A673 (cell line): ENCODE data around the gene TJP2. TPM values are rescaled to one million over a fixed set of nuclear protein-coding genes. Genes with fewer than 3 reads are reported as not detected.

Experiments used
- BruUV-seq: library from RNA; stranded (reverse); fragments of 400-500 nt; replicated peaks from 2 replicates; lab custom pipeline; 2021; lab: Mats Ljungman, UMichigan
- CTCF ChIA-PET: fragments of 300-600 bp; sonication (Branson Sonifier 250); formaldehyde crosslinking; loops from one replicate; lab custom pipeline; 2022; ENCODE audit warnings: antibody characterized with exemption; lab: Charles Lee
- POLR2A ChIA-PET: fragments of 300-600 bp; sonication (Branson Sonifier 250); formaldehyde crosslinking; loops from one replicate; lab custom pipeline; 2022; ENCODE audit warnings: antibody characterized with exemption; ENCODE audit not compliant: low non-redundant PET; lab: Charles Lee
- DNase-seq: peaks from one replicate; pipeline ENCODE4 v3.0.0-alpha.2; 2015; ENCODE audit warnings: low spot score
- H3K27ac ChIP-seq: fragments of 200-600 bp; sonication (generic); 2 replicates; pipeline ENCODE4 v1.5.1; 2016; ENCODE audit warnings: mixed run types, low read depth, mild to moderate bottlenecking, mixed read lengths, antibody characterized with exemption, low read length; ENCODE audit not compliant: poor library complexity, severe bottlenecking
- H3K27me3 ChIP-seq: fragments of 200-600 bp; sonication (generic); replicated peaks from 2 replicates; pipeline ENCODE4 v1.6.1; 2017; ENCODE audit warnings: mixed run types, low read depth, mild to moderate bottlenecking, mixed read lengths, antibody characterized with exemption, low read length; ENCODE audit not compliant: insufficient read depth, poor library complexity
- H3K36me3 ChIP-seq: fragments of 200-600 bp; sonication (generic); 2 replicates; pipeline ENCODE4 v1.6.1; 2016; ENCODE audit warnings: mixed run types, mild to moderate bottlenecking, mixed read lengths, antibody characterized with exemption, low read length; ENCODE audit not compliant: insufficient read depth, poor library complexity, severe bottlenecking
- H3K4me1 ChIP-seq: fragments of 200-600 bp; sonication (generic); 2 replicates; pipeline ENCODE4 v1.6.1; 2017; ENCODE audit warnings: mixed run types, mild to moderate bottlenecking, mixed read lengths, antibody characterized with exemption, low read length; ENCODE audit not compliant: insufficient read depth, poor library complexity, severe bottlenecking
- H3K4me3 ChIP-seq: fragments of 200-600 bp; sonication (generic); 2 replicates; pipeline ENCODE4 v1.5.1; 2016; ENCODE audit warnings: low read depth, mixed run types, mild to moderate bottlenecking, mixed read lengths, low read length; ENCODE audit not compliant: poor library complexity, severe bottlenecking
- H3K9me3 ChIP-seq: fragments of 200-600 bp; sonication (generic); 2 replicates; pipeline ENCODE4 v1.6.1; 2016; ENCODE audit warnings: mixed run types, low read depth, mild to moderate bottlenecking, mixed read lengths, antibody characterized with exemption, low read length; ENCODE audit not compliant: poor library complexity, severe bottlenecking
- CTCF ChIP-seq: fragments of 300-800, 200-600 bp; sonication (generic); conservative IDR thresholded peaks from 2 replicates; pipeline ENCODE4 v1.5.1; 2017; ENCODE audit warnings: low read depth, mild to moderate bottlenecking, antibody characterized with exemption, low read length, moderate library complexity, mixed read lengths
- EZH2 ChIP-seq: fragments of 200-600 bp; sonication (generic); IDR thresholded peaks from 2 replicates; pipeline ENCODE4 v1.6.1; 2017; ENCODE audit warnings: borderline replicate concordance, low read depth, mild to moderate bottlenecking, mixed read lengths, antibody characterized with exemption, low read length; ENCODE audit not compliant: poor library complexity, severe bottlenecking
- intact Hi-C: fragments of 100-400 bp; cut with micrococcal nuclease; formaldehyde crosslinking; loops from one replicate; pipeline ENCODE4 v1.10.0; 2022; ENCODE audit not compliant: unreplicated experiment
- total RNA-seq: library from RNA; stranded (reverse); gene quantifications from 2 replicates; pipeline ENCODE4 v1.2.3, GENCODE V29; 2021

The TJP2 gene
- total RNA-seq, 1 experiment from 2014 or later, result 7.2 TPM

GRCh38 chr9:69292078-69292477 is 118.0 kb downstream of the TJP2 start:
- TF ChIP-seq CTCF (no peak), EZH2 (no peak)
- POLR2A ChIA-PET, result interaction anchor here (0.6 kb wide), 1 partner anchor 45 kb away, joined by 4 read pairs; no protein-coding TSS in a partner anchor

GRCh38 chr9:69293156-69293555 is 119.1 kb downstream of the TJP2 start:
- H3K4me3 ChIP-seq, result no peak overlapping the region
- H3K27ac ChIP-seq, result no peak overlapping the region
- no peaks in the 10 kb centered on the region for H3K36me3 ChIP-seq
- H3K27me3 ChIP-seq, result peaks cover 10% of the 10 kb centered on the region
- intact Hi-C loops, result no loop called here
- ChIA-PET POLR2A (no interaction called here), CTCF (no interaction called here)
- no peak for TF ChIP-seq EZH2
- TF ChIP-seq CTCF, result no peak
- no peaks in the 10 kb centered on the region for H3K4me1 ChIP-seq
- DNase-seq, result no peak
- no peaks in the 10 kb centered on the region for H3K9me3 ChIP-seq
- no TSS peak for BruUV-seq

More at GRCh38 chr9:69292078-69292477, 118.0 kb downstream of the TJP2 start:
- no peak for DNase-seq
- Histone ChIP-seq H3K36me3 (no peaks in the 10 kb centered on the region), H3K4me3 (no peak overlapping the region), H3K27ac (no peak overlapping the region), H3K4me1 (no peaks in the 10 kb centered on the region), H3K9me3 (no peaks in the 10 kb centered on the region), H3K27me3 (peaks cover 10% of the 10 kb centered on the region)
- intact Hi-C loops, result no loop called here
- CTCF ChIA-PET, result no interaction called here
- no TSS peak for BruUV-seq

GRCh38 chr9:69295872-69296552 is 121.9 kb downstream of the TJP2 start:
- BruUV-seq, result no TSS peak
- intact Hi-C loops, result no loop called here
- ChIA-PET POLR2A (no interaction called here), CTCF (no interaction called here)
- Histone ChIP-seq H3K9me3 (no peaks in the 10 kb centered on the region), H3K4me1 (no peaks in the 10 kb centered on the region), H3K36me3 (no peaks in the 10 kb centered on the region), H3K27ac (no peak overlapping the region), H3K27me3 (peaks cover 4% of the 10 kb centered on the region), H3K4me3 (no peak overlapping the region)
- DNase-seq, result no peak
- TF ChIP-seq CTCF (no peak), EZH2 (no peak)
